H1 (cell line): ENCODE results near the gene ENPP3. TPM values are rescaled to one million over a fixed set of nuclear protein-coding genes. Genes with fewer than 3 reads are reported as not detected.

Experiments
- CTCF ChIA-PET: fragments of 300-600 bp; sonication (Branson Sonifier 250); formaldehyde crosslinking; loops from one replicate; lab custom pipeline; 2021; ENCODE audit not compliant: partially characterized antibody; lab: Charles Lee
- POLR2A ChIA-PET: fragments of 300-600 bp; sonication (Branson Sonifier 250); formaldehyde crosslinking; loops from one replicate; lab custom pipeline; 2021; ENCODE audit warnings: inconsistent platforms; ENCODE audit not compliant: partially characterized antibody; lab: Charles Lee
- DNase-seq, 2 experiments: peaks; one replicate each; pipeline versions ENCODE4 v3.0.0 to v3.0.0-alpha.2; 2010 to 2022; ENCODE audit warnings: low spot score in 2 of 2, low read depth in 1 of 2, mixed read lengths in 1 of 2
- FAIRE-seq: peaks from 2 replicates; lab custom pipeline; 2011; peaks lifted over from hg19 to GRCh38; lab: Jason Lieb, UNC
- H2AFZ ChIP-seq: 2 replicates; pipeline ENCODE4 v1.8.1; 2012; ENCODE audit warnings: low read length, inconsistent platforms
- H2AK5ac ChIP-seq: 2 replicates; pipeline ENCODE4 v1.6.1; 2013; ENCODE audit warnings: low read depth, low read length
- H2BK120ac ChIP-seq: replicated peaks from 2 replicates; pipeline ENCODE3; 2013; ENCODE audit warnings: low read depth, low read length, inconsistent platforms
- H2BK12ac ChIP-seq: 2 replicates; pipeline ENCODE4 v1.6.1; 2013; ENCODE audit warnings: low read depth, low read length
- H2BK15ac ChIP-seq: 2 replicates; pipeline ENCODE4 v1.6.1; 2013; ENCODE audit warnings: low read length
- H2BK20ac ChIP-seq: 2 replicates; pipeline ENCODE4 v1.6.1; 2013; ENCODE audit warnings: low read length
- H2BK5ac ChIP-seq: 2 replicates; pipeline ENCODE4 v1.6.1; 2013; ENCODE audit warnings: low read depth, low read length
- H3K14ac ChIP-seq: 2 replicates; pipeline ENCODE4 v1.6.1; 2013; ENCODE audit warnings: inconsistent platforms; ENCODE audit not compliant: insufficient read length
- H3K18ac ChIP-seq: 2 replicates; pipeline ENCODE4 v1.6.1; 2013; ENCODE audit warnings: low read length; ENCODE audit errors: extremely low read depth
- H3K23ac ChIP-seq: 2 replicates; pipeline ENCODE4 v1.6.1; 2013; ENCODE audit warnings: inconsistent platforms; ENCODE audit not compliant: insufficient read length
- H3K23me2 ChIP-seq: 2 replicates; pipeline ENCODE4 v1.6.1; 2013; ENCODE audit warnings: low read depth, low read length
- H3K27ac ChIP-seq: 2 replicates; pipeline ENCODE4 v1.6.1; 2011; ENCODE audit warnings: low read depth, low read length, inconsistent platforms
- H3K27me3 ChIP-seq, 4 experiments: replicated peaks in 1 of 4; 1 replicate in 1 of 4; 2 replicates in 3 of 4; pipeline versions ENCODE4 v1.6.1 to v1.8.1; 2011 to 2013; ENCODE audit warnings: low read length in 3 of 4, mild to moderate bottlenecking in 3 of 4, inconsistent platforms in 2 of 4, mixed read lengths in 2 of 4, moderate library complexity in 1 of 4; ENCODE audit not compliant: control insufficient read depth in 3 of 4, insufficient read depth in 3 of 4; ENCODE audit errors: extremely low read depth in 1 of 4
- H3K36me3 ChIP-seq, 4 experiments: 2 replicates each; pipeline versions ENCODE4 v1.6.1 to v1.8.1; 2011 to 2013; ENCODE audit warnings: mild to moderate bottlenecking in 4 of 4, low read length in 3 of 4, moderate library complexity in 2 of 4, control low read depth in 1 of 4, inconsistent platforms in 1 of 4; ENCODE audit not compliant: insufficient read depth in 4 of 4, control insufficient read depth in 2 of 4
- H3K4ac ChIP-seq: replicated peaks from 2 replicates; pipeline ENCODE3; 2013; ENCODE audit warnings: low read length, low read depth, mixed read lengths, inconsistent platforms; ENCODE audit not compliant: insufficient read length
- H3K4me1 ChIP-seq, 4 experiments: replicated peaks in 1 of 4; 1 replicate in 1 of 4; 2 replicates in 3 of 4; pipeline versions ENCODE4 v1.6.1 to v1.8.1; 2011 to 2013; ENCODE audit warnings: low read length in 3 of 4, inconsistent platforms in 2 of 4, mixed read lengths in 1 of 4; ENCODE audit not compliant: insufficient read depth in 4 of 4, control insufficient read depth in 3 of 4
- H3K4me2 ChIP-seq, 2 experiments: 2 replicates each; pipeline versions ENCODE4 v1.6.1 to v1.8.1; 2011 to 2013; ENCODE audit warnings: low read depth in 2 of 2, low read length in 2 of 2, control low read depth in 1 of 2, inconsistent platforms in 1 of 2, mild to moderate bottlenecking in 1 of 2; ENCODE audit not compliant: insufficient read depth in 1 of 2
- H3K4me3 ChIP-seq, 4 experiments: fragments of 200-600, 300-600 bp in 1 of 4; sonication (generic), shearing (Covaris generic), sonication (Bioruptor Twin) in 1 of 4; 2 replicates each; pipeline versions ENCODE4 v1.5.1 to v1.8.1; 2011 to 2016; ENCODE audit warnings: low read length in 4 of 4, low read depth in 3 of 4, control low read depth in 2 of 4, inconsistent platforms in 2 of 4, mild to moderate bottlenecking in 2 of 4, mixed read lengths in 1 of 4, moderate library complexity in 1 of 4; ENCODE audit not compliant: insufficient read depth in 2 of 4; ENCODE audit errors: extremely low read depth in 1 of 4
- H3K56ac ChIP-seq: replicated peaks from 2 replicates; pipeline ENCODE3; 2013; ENCODE audit warnings: low read depth, mild to moderate bottlenecking, mixed read lengths, low read length, inconsistent platforms; ENCODE audit not compliant: insufficient read length
- H3K79me1 ChIP-seq: 2 replicates; pipeline ENCODE4 v1.6.1; 2013; ENCODE audit warnings: low read depth, low read length, control low read depth
- H3K79me2 ChIP-seq, 2 experiments: 2 replicates each; pipeline versions ENCODE4 v1.6.1 to v1.8.1; 2012 to 2013; ENCODE audit warnings: low read length in 2 of 2, mild to moderate bottlenecking in 2 of 2, inconsistent platforms in 1 of 2; ENCODE audit not compliant: insufficient read depth in 2 of 2, control insufficient read depth in 1 of 2
- H3K9ac ChIP-seq, 4 experiments: replicated peaks in 1 of 4; 1 replicate in 1 of 4; 2 replicates in 3 of 4; pipeline versions ENCODE4 v1.6.1 to v1.8.1; 2011 to 2013; ENCODE audit warnings: low read depth in 3 of 4, low read length in 3 of 4, control low read depth in 2 of 4, mild to moderate bottlenecking in 2 of 4, moderate library complexity in 2 of 4, inconsistent platforms in 1 of 4; ENCODE audit errors: extremely low read depth in 1 of 4
- H3K9me3 ChIP-seq, 2 experiments: 2 replicates each; pipeline versions ENCODE4 v1.6.1 to v1.8.1; 2012 to 2013; ENCODE audit warnings: mild to moderate bottlenecking in 2 of 2, moderate library complexity in 2 of 2, control low read depth in 1 of 2, inconsistent platforms in 1 of 2, low read depth in 1 of 2, low read length in 1 of 2, mixed read lengths in 1 of 2; ENCODE audit not compliant: insufficient read depth in 2 of 2
- H4K20me1 ChIP-seq, 2 experiments: replicated peaks in 1 of 2; 2 replicates each; pipeline versions ENCODE3 to v1.8.1; 2011 to 2013; ENCODE audit warnings: inconsistent platforms in 2 of 2, low read length in 2 of 2, mild to moderate bottlenecking in 1 of 2; ENCODE audit not compliant: insufficient read depth in 2 of 2, control insufficient read depth in 1 of 2
- H4K5ac ChIP-seq: 2 replicates; pipeline ENCODE4 v1.6.1; 2013; ENCODE audit warnings: low read length, low read depth, mixed read lengths, inconsistent platforms; ENCODE audit not compliant: insufficient read length
- H4K8ac ChIP-seq: 2 replicates; pipeline ENCODE4 v1.8.0; 2013; ENCODE audit warnings: mild to moderate bottlenecking, moderate library complexity, low read length, inconsistent platforms; ENCODE audit not compliant: insufficient read depth; ENCODE audit errors: extremely low read depth
- H4K91ac ChIP-seq: replicated peaks from 2 replicates; pipeline ENCODE3; 2013; ENCODE audit warnings: low read length, mixed read lengths, inconsistent platforms; ENCODE audit not compliant: insufficient read length
- CBX5 ChIP-seq: fragments of 300-800, 300-1000 bp; sonication (generic); IDR thresholded peaks from 2 replicates; pipeline ENCODE4 v1.7.1; 2016; ENCODE audit warnings: antibody characterized with exemption, low read length, low read depth
- CTBP2 ChIP-seq: IDR thresholded peaks from 2 replicates; pipeline ENCODE4 v1.7.0; 2011; ENCODE audit warnings: borderline replicate concordance, mild to moderate bottlenecking, moderate library complexity, mixed read lengths, low read length; ENCODE audit not compliant: insufficient read depth, insufficient read length
- EGR1 ChIP-seq: IDR thresholded peaks from 2 replicates; pipeline ENCODE4 v1.6.1; 2011; ENCODE audit warnings: low read depth, low read length, borderline replicate concordance
- EZH2 ChIP-seq: fragments of 200-600 bp; sonication (generic); IDR thresholded peaks from 2 replicates; pipeline ENCODE4 v1.7.1; 2012; ENCODE audit warnings: low read depth, mild to moderate bottlenecking, moderate library complexity, low read length, inconsistent platforms; ENCODE audit not compliant: severe bottlenecking
- RBBP5 ChIP-seq: IDR thresholded peaks from 2 replicates; pipeline ENCODE4 v1.7.1; 2012; ENCODE audit warnings: low read depth, mild to moderate bottlenecking, inconsistent platforms, low read length, moderate library complexity, borderline replicate concordance
- RNF2 ChIP-seq: fragments of 200-900, 300-1000 bp; sonication (generic); IDR thresholded peaks from 2 replicates; pipeline ENCODE4 v1.7.1; 2016; ENCODE audit warnings: borderline replicate concordance, low read depth, mild to moderate bottlenecking, antibody characterized with exemption, low read length; ENCODE audit not compliant: poor library complexity, severe bottlenecking; ENCODE audit errors: missing control alignments
- SP2 ChIP-seq: IDR thresholded peaks from 2 replicates; pipeline ENCODE4 v1.6.1; 2012; ENCODE audit warnings: mild to moderate bottlenecking, low read length, inconsistent platforms
- WGBS, 2 experiments: shearing (Covaris generic) in 1 of 2; methylation state at CpG; one replicate each; pipeline versions ENCODE4 v1.1.6 to v1.1.7; 2013 to 2015; ENCODE audit warnings: low lambda C conversion rate in 2 of 2, mixed read lengths in 2 of 2, inconsistent platforms in 1 of 2, low coverage in 1 of 2, missing lambda C conversion rate in 1 of 2; ENCODE audit not compliant: insufficient replicate concordance in 2 of 2, insufficient coverage in 1 of 2, insufficient read length in 1 of 2; ENCODE audit errors: extremely low coverage in 1 of 2, missing lambda C conversion rate in 1 of 2; 5-methylcytosine and 5-hydroxymethylcytosine counted together
- polyA plus RNA-seq, 7 experiments: library from polyadenylated mRNA; depleted of rRNA in 3 of 7; stranded (reverse) in 5 of 7; unstranded in 2 of 7; fragments of >200 nt in 5 of 7; fragments of 200-250 nt in 2 of 7; gene quantifications; 1 replicate in 5 of 7; 2 replicates in 1 of 7; 4 replicates in 1 of 7; pipeline versions ENCODE4 v1.2.1 to v1.2.3, GENCODE V29; 2011 to 2013; ENCODE audit warnings: missing spikeins in 2 of 7, mixed read lengths in 2 of 7
- total RNA-seq: library from RNA; stranded (reverse); fragmentation: NEBNext Ultra II Directional; extraction: Animal tissue kit (Norgen Biotek cat#: 25700); gene quantifications from 2 replicates; pipeline ENCODE4 v1.2.1, GENCODE V29; 2021
- TF ChIP-seq, protein P1 (sequence below): IDR thresholded peaks from 2 replicates; pipeline ENCODE4 v1.6.1; 2012; ENCODE audit warnings: low read length, inconsistent platforms

ENPP3 gene
- total and polyA plus RNA-seq, 2 of the 8 experiments (the other 6 are each of a cell fraction or from before 2014, with no cell fraction given) = 0.11 TPM; not detected in 1

DNA sequence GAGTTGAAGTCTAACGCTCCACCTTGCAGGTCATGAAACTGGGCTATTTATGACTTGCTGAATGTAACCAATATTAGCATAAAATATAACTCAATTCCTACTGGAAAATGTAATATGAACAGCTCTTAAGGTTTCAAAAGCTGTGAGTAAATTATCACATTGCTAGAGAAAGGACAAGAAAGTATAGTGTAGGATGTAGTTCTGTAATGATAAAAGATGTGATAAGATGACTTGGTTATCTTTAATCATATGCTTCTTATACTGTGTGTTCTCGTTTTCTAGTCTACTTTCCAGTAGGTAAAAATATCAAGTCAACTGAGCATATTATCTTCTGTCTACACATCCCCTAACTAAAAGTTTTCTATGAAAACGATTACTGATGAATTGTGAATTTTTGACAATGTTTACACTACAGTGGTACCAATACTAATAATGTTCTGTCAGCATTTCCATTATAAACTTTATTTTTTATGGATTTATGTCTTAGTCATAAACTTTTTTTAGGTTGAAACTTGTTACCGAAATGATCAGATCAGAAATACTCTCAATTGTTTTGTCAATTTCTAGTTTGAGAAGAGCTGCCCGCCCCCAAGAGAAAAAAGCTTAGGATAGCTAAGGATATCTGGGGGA, 23.7 kb upstream of the ENPP3 start:
- no peak overlapping the region for H4K8ac ChIP-seq
- H3K27ac ChIP-seq = no peak overlapping the region
- H3K23ac ChIP-seq = no peak overlapping the region
- TF ChIP-seq SP2 (no peak), CTBP2 (no peak), RNF2 (no peak), CBX5 (no peak), EGR1 (no peak), RBBP5 (no peak), EZH2 (no peak)
- TF ChIP-seq, protein P1, sequence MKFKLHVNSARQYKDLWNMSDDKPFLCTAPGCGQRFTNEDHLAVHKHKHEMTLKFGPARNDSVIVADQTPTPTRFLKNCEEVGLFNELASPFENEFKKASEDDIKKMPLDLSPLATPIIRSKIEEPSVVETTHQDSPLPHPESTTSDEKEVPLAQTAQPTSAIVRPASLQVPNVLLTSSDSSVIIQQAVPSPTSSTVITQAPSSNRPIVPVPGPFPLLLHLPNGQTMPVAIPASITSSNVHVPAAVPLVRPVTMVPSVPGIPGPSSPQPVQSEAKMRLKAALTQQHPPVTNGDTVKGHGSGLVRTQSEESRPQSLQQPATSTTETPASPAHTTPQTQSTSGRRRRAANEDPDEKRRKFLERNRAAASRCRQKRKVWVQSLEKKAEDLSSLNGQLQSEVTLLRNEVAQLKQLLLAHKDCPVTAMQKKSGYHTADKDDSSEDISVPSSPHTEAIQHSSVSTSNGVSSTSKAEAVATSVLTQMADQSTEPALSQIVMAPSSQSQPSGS = no peak
- H2AFZ ChIP-seq = no peak overlapping the region
- no peaks in the 10 kb centered on the region for H3K4me1 ChIP-seq
- no peak overlapping the region for H2BK5ac ChIP-seq
- peaks cover 0 to 3% of the 10 kb centered on the region in 2 experiments for H4K20me1 ChIP-seq
- H3K4me2 ChIP-seq = no peak overlapping the region
- ChIA-PET CTCF (interaction anchor here (0.6 to 4.4 kb wide), 6 partner anchors 14 to 819 kb away, joined by 3 to 25 read pairs (median 4); partner anchors contain the start of gene MED23), POLR2A (interaction anchor here (1.3 kb wide), 1 partner anchor 10 kb away, joined by 3 read pairs; no protein-coding TSS in a partner anchor)
- FAIRE-seq (no peak), DNase-seq (no peak)
- H3K4me3 ChIP-seq = no peak overlapping the region
- H2BK12ac ChIP-seq = no peak overlapping the region
- no peaks in the 10 kb centered on the region for H3K27me3 ChIP-seq
- no peaks in the 10 kb centered on the region for H3K9me3 ChIP-seq
- no peaks in the 10 kb centered on the region for H3K79me2 ChIP-seq
- H3K79me1 ChIP-seq = no peaks in the 10 kb centered on the region
- H3K56ac ChIP-seq = no peak overlapping the region
- no peak overlapping the region for H2BK120ac ChIP-seq
- no peak overlapping the region for H2BK15ac ChIP-seq
- H2BK20ac ChIP-seq = no peak overlapping the region
- peaks cover 0 to 57% (median 13%) of the 10 kb centered on the region in 4 experiments; a peak in 6 of 8 replicates for H3K36me3 ChIP-seq
- WGBS, 2 experiments = 90% methylated on average over 5 of the region's 5 CpGs; no CpG with 5 or more reads in 1 of the 2 experiments
- no peaks in the 10 kb centered on the region for H3K23me2 ChIP-seq
- no peak overlapping the region for H4K91ac ChIP-seq
- H3K18ac ChIP-seq = no peak overlapping the region
- H3K14ac ChIP-seq = no peak overlapping the region
- no peak overlapping the region for H3K9ac ChIP-seq
- no peak overlapping the region for H4K5ac ChIP-seq
- no peak overlapping the region for H3K4ac ChIP-seq
- H2AK5ac ChIP-seq = no peak overlapping the region
